Trophoblast cell (in vitro differentiated cells and primary cell): ENCODE results near the gene LRRC59.

Experiments used
- DNase-seq, 2 donors: peaks; one replicate each; pipeline ENCODE4 v3.0.0-alpha.2; 2016
- H2AFZ ChIP-seq: 2 replicates; pipeline ENCODE4 v1.6.1; 2013; ENCODE audit warnings: low read length, moderate library complexity, mild to moderate bottlenecking; ENCODE audit not compliant: insufficient read depth, poor library complexity
- H2AK5ac ChIP-seq: 2 replicates; pipeline ENCODE4 v1.6.1; 2013; ENCODE audit warnings: mild to moderate bottlenecking, low read length
- H2BK120ac ChIP-seq: 2 replicates; pipeline ENCODE4 v1.6.1; 2013; ENCODE audit warnings: low read length, mild to moderate bottlenecking, moderate library complexity; ENCODE audit not compliant: insufficient read depth, poor library complexity
- H2BK12ac ChIP-seq: 2 replicates; pipeline ENCODE4 v1.6.1; 2013; ENCODE audit warnings: mild to moderate bottlenecking, low read length, moderate library complexity
- H2BK5ac ChIP-seq: 2 replicates; pipeline ENCODE4 v1.6.1; 2013; ENCODE audit warnings: low read length, low read depth, moderate library complexity, mild to moderate bottlenecking; ENCODE audit not compliant: poor library complexity
- H3K14ac ChIP-seq: 2 replicates; pipeline ENCODE4 v1.6.1; 2013; ENCODE audit warnings: mild to moderate bottlenecking, low read length
- H3K18ac ChIP-seq: 2 replicates; pipeline ENCODE4 v1.6.1; 2013; ENCODE audit warnings: mild to moderate bottlenecking, low read length
- H3K23ac ChIP-seq: 2 replicates; pipeline ENCODE4 v1.6.1; 2013; ENCODE audit warnings: low read length
- H3K27ac ChIP-seq: 2 replicates; pipeline ENCODE4 v1.5.1; 2013; ENCODE audit warnings: low read depth, mild to moderate bottlenecking, inconsistent platforms, low read length, moderate library complexity
- H3K27me3 ChIP-seq: 2 replicates; pipeline ENCODE4 v1.6.1; 2013; ENCODE audit warnings: inconsistent platforms, mild to moderate bottlenecking, low read length, moderate library complexity; ENCODE audit not compliant: insufficient read depth
- H3K36me3 ChIP-seq, 2 experiments: 1 replicate in 1 of 2; 2 replicates in 1 of 2; pipeline ENCODE4 v1.6.1; 2013; ENCODE audit warnings: low read length in 2 of 2, mild to moderate bottlenecking in 2 of 2, moderate library complexity in 1 of 2; ENCODE audit not compliant: insufficient read depth in 2 of 2, control insufficient read depth in 1 of 2
- H3K4ac ChIP-seq: 2 replicates; pipeline ENCODE4 v1.6.1; 2013; ENCODE audit warnings: low read depth, mild to moderate bottlenecking, low read length, moderate library complexity
- H3K4me1 ChIP-seq, 2 experiments: 1 replicate in 1 of 2; 2 replicates in 1 of 2; pipeline ENCODE4 v1.6.1; 2013; ENCODE audit warnings: low read length in 2 of 2, mild to moderate bottlenecking in 2 of 2, moderate library complexity in 1 of 2; ENCODE audit not compliant: insufficient read depth in 2 of 2, control insufficient read depth in 1 of 2
- H3K4me2 ChIP-seq: 2 replicates; pipeline ENCODE4 v1.6.1; 2013; ENCODE audit warnings: inconsistent platforms, mild to moderate bottlenecking, low read length, moderate library complexity
- H3K4me3 ChIP-seq: 2 replicates; pipeline ENCODE4 v1.5.1; 2013; ENCODE audit warnings: mild to moderate bottlenecking, low read depth, low read length, inconsistent platforms
- H3K79me1 ChIP-seq: one replicate; pipeline ENCODE4 v1.6.1; 2013; ENCODE audit warnings: low read length
- H3K79me2 ChIP-seq: 2 replicates; pipeline ENCODE4 v1.6.1; 2013; ENCODE audit warnings: low read length, mild to moderate bottlenecking; ENCODE audit not compliant: control insufficient read depth, insufficient read depth, poor library complexity
- H3K9ac ChIP-seq: 2 replicates; pipeline ENCODE4 v1.6.1; 2013; ENCODE audit warnings: mild to moderate bottlenecking, low read length
- H3K9me3 ChIP-seq: 2 replicates; pipeline ENCODE4 v1.6.1; 2013; ENCODE audit warnings: low read depth, mild to moderate bottlenecking, control low read depth, inconsistent platforms, low read length; ENCODE audit not compliant: insufficient read depth
- H4K12ac ChIP-seq: 2 replicates; pipeline ENCODE4 v1.6.1; 2013; ENCODE audit warnings: low read depth, mild to moderate bottlenecking, low read length, moderate library complexity
- H4K8ac ChIP-seq: 2 replicates; pipeline ENCODE4 v1.6.1; 2013; ENCODE audit warnings: low read depth, mild to moderate bottlenecking, low read length, moderate library complexity
- H4K91ac ChIP-seq: one replicate; pipeline ENCODE4 v1.6.1; 2013; ENCODE audit warnings: low read depth, mild to moderate bottlenecking, low read length, moderate library complexity
- WGBS: extraction: QIAGEN DNeasy Blood & Tissue Kit; methylation state at CpG from one replicate; pipeline ENCODE4 v1.1.7; 2013; ENCODE audit warnings: missing lambda C conversion rate; ENCODE audit not compliant: insufficient read length, insufficient coverage; ENCODE audit errors: extremely low coverage; 5-methylcytosine and 5-hydroxymethylcytosine counted together

The LRRC59 gene

DNA sequence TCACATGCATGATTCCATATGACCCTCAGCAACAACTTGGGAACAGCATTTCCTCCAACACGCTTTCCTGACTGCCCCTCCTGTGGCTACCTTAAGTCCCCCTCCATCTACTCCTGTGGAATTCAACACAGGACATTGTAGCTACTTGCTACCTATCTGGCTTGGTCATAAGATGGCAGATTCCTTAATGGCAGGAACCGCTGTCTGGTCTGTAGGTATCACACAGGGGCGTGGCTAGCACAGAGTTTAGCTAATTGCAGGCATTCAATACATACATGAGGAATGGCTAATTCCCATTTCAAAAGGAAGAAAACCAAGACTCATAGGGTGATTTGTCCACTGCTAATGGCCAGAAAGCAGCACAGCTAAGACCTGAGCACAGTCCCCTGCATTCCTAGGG is 8.6 kb downstream of the LRRC59 start:
- no peak overlapping the region for H4K8ac ChIP-seq
- H3K4me3 ChIP-seq, result no peak overlapping the region
- H3K4me2 ChIP-seq, result no peak overlapping the region
- no peak overlapping the region for H4K91ac ChIP-seq
- H2AK5ac ChIP-seq, result no peak overlapping the region
- H3K9ac ChIP-seq, result no peak overlapping the region
- WGBS, result no CpG with 5 or more reads among the region's 3 CpGs
- H3K4ac ChIP-seq, result no peak overlapping the region
- H2BK120ac ChIP-seq, result no peak overlapping the region
- no peak for DNase-seq
- H4K12ac ChIP-seq, result no peak overlapping the region
- H3K27me3 ChIP-seq, result no peaks in the 10 kb centered on the region
- H2BK12ac ChIP-seq, result no peak overlapping the region
- no peaks in the 10 kb centered on the region for H3K79me1 ChIP-seq
- no peak overlapping the region for H2BK5ac ChIP-seq
- H3K23ac ChIP-seq, result no peak overlapping the region
- peaks cover 67 to 87% of the 10 kb centered on the region in 2 experiments for H3K36me3 ChIP-seq
- no peak overlapping the region for H3K18ac ChIP-seq
- H3K27ac ChIP-seq, result no peak overlapping the region
- no peaks in the 10 kb centered on the region for H3K79me2 ChIP-seq
- no peak overlapping the region for H2AFZ ChIP-seq
- no peak overlapping the region for H3K14ac ChIP-seq
- H3K4me1 ChIP-seq, result no peaks in the 10 kb centered on the region
- no peaks in the 10 kb centered on the region for H3K9me3 ChIP-seq

- Histone ChIP-seq H3K4me1 (no peaks in the 10 kb centered on the region), H2AK5ac (no peak overlapping the region), H3K9ac (no peak overlapping the region), H4K91ac (no peak overlapping the region), H3K18ac (no peak overlapping the region), H3K4me2 (no peak overlapping the region), H2BK12ac (no peak overlapping the region), H2AFZ (no peak overlapping the region), H2BK5ac (no peak overlapping the region), H4K8ac (no peak overlapping the region), H3K36me3 (peaks cover 57 to 83% of the 10 kb centered on the region in 2 experiments), H3K4ac (no peak overlapping the region), H3K79me1 (no peaks in the 10 kb centered on the region), H3K27ac (no peak overlapping the region), H3K27me3 (no peaks in the 10 kb centered on the region), H3K23ac (no peak overlapping the region), H3K79me2 (no peaks in the 10 kb centered on the region), H3K14ac (no peak overlapping the region), H4K12ac (no peak overlapping the region), H3K4me3 (no peak overlapping the region), H3K9me3 (no peaks in the 10 kb centered on the region), H2BK120ac (no peak overlapping the region)
- no CpG with 5 or more reads among the region's 3 CpGs for WGBS
- no peak for DNase-seq
Observed at GRCh38 chr17:50386510-50386909, 10.8 kb downstream of the LRRC59 start.

- no peak overlapping the region for H3K27ac ChIP-seq
- no peak overlapping the region for H4K91ac ChIP-seq
- H4K12ac ChIP-seq, result no peak overlapping the region
- H3K18ac ChIP-seq, result no peak overlapping the region
- H3K27me3 ChIP-seq, result no peaks in the 10 kb centered on the region
- no peak overlapping the region for H3K4ac ChIP-seq
- H2AK5ac ChIP-seq, result no peak overlapping the region
- H3K4me3 ChIP-seq, result no peak overlapping the region
- H2BK5ac ChIP-seq, result no peak overlapping the region
- H3K36me3 ChIP-seq, result peaks cover 49 to 80% of the 10 kb centered on the region in 2 experiments
- H3K4me2 ChIP-seq, result no peak overlapping the region
- H3K14ac ChIP-seq, result no peak overlapping the region
- no peak overlapping the region for H2BK12ac ChIP-seq
- H2AFZ ChIP-seq, result no peak overlapping the region
- no peak overlapping the region for H3K23ac ChIP-seq
- WGBS, result no CpG with 5 or more reads among the region's 12 CpGs
- H3K79me2 ChIP-seq, result no peaks in the 10 kb centered on the region
- no peak overlapping the region for H2BK120ac ChIP-seq
- no peaks in the 10 kb centered on the region for H3K79me1 ChIP-seq
- H3K9me3 ChIP-seq, result no peaks in the 10 kb centered on the region
- H4K8ac ChIP-seq, result no peak overlapping the region
- H3K9ac ChIP-seq, result no peak overlapping the region
- DNase-seq, result no peak
- no peaks in the 10 kb centered on the region for H3K4me1 ChIP-seq
Observed at GRCh38 chr17:50382931-50383330, 14.4 kb downstream of the LRRC59 start.

DNA sequence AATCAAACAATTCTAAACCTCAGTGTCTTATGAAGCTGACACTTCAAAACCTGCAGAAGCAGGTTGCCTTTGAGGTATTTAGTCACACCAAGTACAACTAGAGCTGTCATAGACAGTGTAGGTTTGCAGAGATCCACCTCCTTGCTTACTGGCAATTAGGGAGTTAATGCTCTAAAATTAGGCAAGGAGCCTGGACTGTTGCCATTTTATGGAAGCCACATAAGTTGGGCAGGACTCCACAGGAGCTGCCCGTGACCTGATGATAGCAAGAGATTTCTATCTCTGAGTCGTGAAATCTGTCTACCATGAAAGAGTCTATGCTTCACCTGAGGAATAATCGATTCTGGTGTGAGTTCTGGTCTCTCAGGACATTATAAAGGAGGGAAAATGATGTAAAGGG is 15.4 kb downstream of the LRRC59 start:
- H3K18ac ChIP-seq, result no peak overlapping the region
- H2AK5ac ChIP-seq, result no peak overlapping the region
- H3K36me3 ChIP-seq, result peaks cover 44 to 70% of the 10 kb centered on the region in 2 experiments
- H4K91ac ChIP-seq, result no peak overlapping the region
- H4K8ac ChIP-seq, result no peak overlapping the region
- no peak for DNase-seq
- H3K79me1 ChIP-seq, result no peaks in the 10 kb centered on the region
- no peak overlapping the region for H2BK5ac ChIP-seq
- H3K14ac ChIP-seq, result no peak overlapping the region
- no CpG with 5 or more reads among the region's 3 CpGs for WGBS
- H3K9ac ChIP-seq, result no peak overlapping the region
- H3K4ac ChIP-seq, result no peak overlapping the region
- no peak overlapping the region for H3K23ac ChIP-seq
- H3K27me3 ChIP-seq, result no peaks in the 10 kb centered on the region
- H3K79me2 ChIP-seq, result no peaks in the 10 kb centered on the region
- H3K4me2 ChIP-seq, result no peak overlapping the region
- no peak overlapping the region for H2BK120ac ChIP-seq
- H4K12ac ChIP-seq, result no peak overlapping the region
- no peaks in the 10 kb centered on the region for H3K9me3 ChIP-seq
- no peak overlapping the region for H2BK12ac ChIP-seq
- no peak overlapping the region for H3K4me3 ChIP-seq
- no peaks in the 10 kb centered on the region for H3K4me1 ChIP-seq
- H3K27ac ChIP-seq, result no peak overlapping the region
- no peak overlapping the region for H2AFZ ChIP-seq
